K562 (cell line): ENCODE results near the gene GSG1. TPM values are rescaled to one million over a fixed set of nuclear protein-coding genes. Genes with fewer than 3 reads are reported as not detected.

ENCODE experiments used
- EWSR1 ChIP-seq: fragments of 450-650 bp; IDR thresholded peaks from 2 replicates; pipeline ENCODE4 v1.6.1; 2018; ENCODE audit warnings: borderline replicate concordance, mild to moderate bottlenecking, low read depth, moderate library complexity; ENCODE audit not compliant: partially characterized antibody
- RHOXF2B ChIP-seq: fragments of 250-450 bp; sonication (Bioruptor Pico); conservative IDR thresholded peaks from 2 replicates; pipeline ENCODE4 v1.5.1; 2021
- RNF2 ChIP-seq: sonication (generic); IDR thresholded peaks from 2 replicates; pipeline ENCODE4 v1.6.1; 2016
- TAF15 ChIP-seq: fragments of 200-400 bp; formaldehyde crosslinking; IDR thresholded peaks from 2 replicates; pipeline ENCODE4 v1.6.1; 2017; ENCODE audit warnings: mild to moderate bottlenecking, low read depth, low read length, moderate library complexity
- ZNF699 ChIP-seq: fragments of 250-450 bp; sonication (Bioruptor Pico); IDR thresholded peaks from 2 replicates; pipeline ENCODE4 v1.8.0; 2021; ENCODE audit warnings: mild to moderate bottlenecking, moderate library complexity; ENCODE audit not compliant: insufficient replicate concordance
- polyA plus RNA-seq, 8 experiments: library from polyadenylated mRNA; depleted of rRNA in 4 of 8; stranded (reverse) in 5 of 8; unstranded in 3 of 8; fragments of >200 nt; fragmentation: Nextera tagmentation in 2 of 8; fragmentation: Illumina TruSeq in 1 of 8; extraction: Ambion mirVana in 2 of 8; extraction: Trizol in 1 of 8; gene quantifications; 2 replicates each; pipeline versions ENCODE4 v1.2.1 to v1.2.3, GENCODE V29; 2011 to 2014; ENCODE audit warnings: inconsistent platforms in 1 of 8, missing spikeins in 1 of 8
- total RNA-seq, 7 experiments: library from RNA; depleted of rRNA in 6 of 7; stranded (reverse); fragments of >200 nt in 6 of 7; fragmentation: Illumina TruSeq in 2 of 7; extraction: Trizol in 2 of 7; gene quantifications; 2 replicates each; pipeline versions ENCODE4 v1.2.1 to v1.2.3, GENCODE V29; 2011 to 2021; ENCODE audit warnings: low replicate concordance in 1 of 7
- TF ChIP-seq, protein P1 (sequence below), 3 experiments: fragments of 200-800 bp in 1 of 3; fragments of 250-450 bp in 1 of 3; fragments of 450-650 bp in 1 of 3; sonication (Bioruptor Pico) in 1 of 3; sonication (Bioruptor generic) in 1 of 3; formaldehyde crosslinking in 1 of 3; IDR thresholded peaks; 2 replicates each; pipeline versions ENCODE4 v1.6.1 to v1.8.0; 2016 to 2022; ENCODE audit warnings: mild to moderate bottlenecking in 2 of 3, missing genetic modification characterization in 2 of 3, missing compliant biosample characterization in 1 of 3, moderate library complexity in 1 of 3
- TF ChIP-seq, protein P2 (sequence below): IDR thresholded peaks from 2 replicates; pipeline ENCODE4 v1.6.1; 2012; ENCODE audit warnings: low read depth, low read length, improper control_type of control experiment, borderline replicate concordance

GSG1 gene
- total and polyA plus RNA-seq, 9 of the 15 experiments (the other 6 are each of a cell fraction or from before 2014, with no cell fraction given) = not detected

DNA sequence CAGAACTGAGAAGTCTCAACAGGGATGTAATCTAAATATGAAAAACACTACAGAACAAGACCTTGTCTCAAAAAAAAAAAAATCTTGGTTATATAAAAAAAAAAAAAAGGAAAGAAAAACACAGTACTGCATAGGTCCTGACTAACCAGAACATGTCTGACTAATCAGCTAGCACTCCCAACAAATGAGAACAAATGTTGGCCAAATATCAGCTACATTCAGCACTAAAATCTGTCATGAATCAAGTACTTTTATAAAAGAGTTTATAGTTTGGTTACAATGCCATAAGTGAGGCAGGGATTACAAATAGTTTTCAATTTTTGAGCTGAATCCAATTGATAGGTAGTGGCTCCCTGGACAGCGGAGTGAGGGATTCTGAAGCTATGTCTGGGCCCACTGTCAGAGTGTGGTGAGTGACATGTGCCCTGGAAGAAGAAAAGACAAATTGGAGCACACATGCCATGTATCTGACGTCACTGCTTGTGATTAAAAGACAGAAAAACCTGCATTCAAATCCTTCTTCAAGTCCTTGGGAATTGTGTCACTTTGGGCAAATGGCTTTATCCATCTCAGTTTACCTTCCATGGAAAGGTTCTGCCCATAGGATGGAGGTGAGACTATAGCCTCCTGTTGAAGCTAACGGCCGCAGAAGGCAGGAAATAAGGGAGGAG is 64.8 kb downstream of the GSG1 start (continued):
- TF ChIP-seq, protein P1, sequence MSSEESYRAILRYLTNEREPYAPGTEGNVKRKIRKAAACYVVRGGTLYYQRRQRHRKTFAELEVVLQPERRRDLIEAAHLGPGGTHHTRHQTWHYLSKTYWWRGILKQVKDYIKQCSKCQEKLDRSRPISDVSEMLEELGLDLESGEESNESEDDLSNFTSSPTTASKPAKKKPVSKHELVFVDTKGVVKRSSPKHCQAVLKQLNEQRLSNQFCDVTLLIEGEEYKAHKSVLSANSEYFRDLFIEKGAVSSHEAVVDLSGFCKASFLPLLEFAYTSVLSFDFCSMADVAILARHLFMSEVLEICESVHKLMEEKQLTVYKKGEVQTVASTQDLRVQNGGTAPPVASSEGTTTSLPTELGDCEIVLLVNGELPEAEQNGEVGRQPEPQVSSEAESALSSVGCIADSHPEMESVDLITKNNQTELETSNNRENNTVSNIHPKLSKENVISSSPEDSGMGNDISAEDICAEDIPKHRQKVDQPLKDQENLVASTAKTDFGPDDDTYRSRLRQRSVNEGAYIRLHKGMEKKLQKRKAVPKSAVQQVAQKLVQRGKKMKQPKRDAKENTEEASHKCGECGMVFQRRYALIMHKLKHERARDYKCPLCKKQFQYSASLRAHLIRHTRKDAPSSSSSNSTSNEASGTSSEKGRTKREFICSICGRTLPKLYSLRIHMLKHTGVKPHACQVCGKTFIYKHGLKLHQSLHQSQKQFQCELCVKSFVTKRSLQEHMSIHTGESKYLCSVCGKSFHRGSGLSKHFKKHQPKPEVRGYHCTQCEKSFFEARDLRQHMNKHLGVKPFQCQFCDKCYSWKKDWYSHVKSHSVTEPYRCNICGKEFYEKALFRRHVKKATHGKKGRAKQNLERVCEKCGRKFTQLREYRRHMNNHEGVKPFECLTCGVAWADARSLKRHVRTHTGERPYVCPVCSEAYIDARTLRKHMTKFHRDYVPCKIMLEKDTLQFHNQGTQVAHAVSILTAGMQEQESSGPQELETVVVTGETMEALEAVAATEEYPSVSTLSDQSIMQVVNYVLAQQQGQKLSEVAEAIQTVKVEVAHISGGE (CRISPR knock-in tag; IDR thresholded peaks at IDR 0.05) = no peak
- TF ChIP-seq RNF2 (no peak), EWSR1 (no peak), TAF15 (no peak), ZNF699 (no peak), RHOXF2B (no peak)
- TF ChIP-seq, protein P2, sequence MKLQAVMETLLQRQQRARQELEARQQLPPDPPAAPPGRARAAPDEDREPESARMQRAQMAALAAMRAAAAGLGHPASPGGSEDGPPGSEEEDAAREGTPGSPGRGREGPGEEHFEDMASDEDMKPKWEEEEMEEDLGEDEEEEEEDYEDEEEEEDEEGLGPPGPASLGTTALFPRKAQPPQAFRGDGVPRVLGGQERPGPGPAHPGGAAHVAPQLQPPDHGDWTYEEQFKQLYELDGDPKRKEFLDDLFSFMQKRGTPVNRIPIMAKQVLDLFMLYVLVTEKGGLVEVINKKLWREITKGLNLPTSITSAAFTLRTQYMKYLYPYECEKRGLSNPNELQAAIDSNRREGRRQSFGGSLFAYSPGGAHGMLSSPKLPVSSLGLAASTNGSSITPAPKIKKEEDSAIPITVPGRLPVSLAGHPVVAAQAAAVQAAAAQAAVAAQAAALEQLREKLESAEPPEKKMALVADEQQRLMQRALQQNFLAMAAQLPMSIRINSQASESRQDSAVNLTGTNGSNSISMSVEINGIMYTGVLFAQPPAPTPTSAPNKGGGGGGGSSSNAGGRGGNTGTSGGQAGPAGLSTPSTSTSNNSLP = no peak
- TF ChIP-seq, all 486 proteins: peak for 0
